Omental fat pad (tissue), 4 donors: ENCODE results near the gene CASZ1. TPM values are rescaled to one million over a fixed set of nuclear protein-coding genes. Genes with fewer than 3 reads are reported as not detected.

Source experiments
- ATAC-seq: fragments of 150-250 bp; one replicate; pipeline ENCODE4 v1.9.1; 2016; ENCODE audit warnings: mild to moderate bottlenecking, moderate library complexity; ENCODE audit not compliant: low FRiP score
- DNase-seq: peaks from one replicate; pipeline ENCODE4 v3.0.0-alpha.2; 2019; ENCODE audit warnings: low spot score
- CTCF ChIP-seq, 3 donors: fragments of 450-650 bp; IDR thresholded peaks; one replicate each; pipeline ENCODE4 v1.5.1; 2016 to 2017; ENCODE audit warnings: antibody characterized with exemption in 3 of 3, mild to moderate bottlenecking in 3 of 3, moderate library complexity in 2 of 3
- total RNA-seq, 4 donors: library from RNA; depleted of rRNA; stranded (reverse); fragments of >200 nt; gene quantifications; one replicate each; pipeline ENCODE4 v1.1.0, GENCODE V29; 2016

The CASZ1 gene
- total RNA-seq, 4 donors from 2014 or later, result 2.5 to 7.9 (median 6.0) TPM

GRCh38 chr1:10604966-10605365, 191.5 kb downstream of the CASZ1 start:
- DNase-seq (no peak), ATAC-seq (no peak)
- TF ChIP-seq CTCF (IDR thresholded peaks at IDR 0.05), result no peak

- ATAC-seq, result no peak
- no peak for DNase-seq
- TF ChIP-seq CTCF (IDR thresholded peaks at IDR 0.05), result no peak
Measured at GRCh38 chr1:10602936-10603335, 193.5 kb downstream of the CASZ1 start.

GRCh38 chr1:10601342-10602070, 194.9 kb downstream of the CASZ1 start:
- DNase-seq (no peak), ATAC-seq (no peak)
- TF ChIP-seq CTCF (IDR thresholded peaks at IDR 0.05), result no peak

- ATAC-seq, result peak; percentile 76
- no peak for TF ChIP-seq CTCF (IDR thresholded peaks at IDR 0.05)
- no peak for DNase-seq
Measured at GRCh38 chr1:10599194-10599861, 197.1 kb downstream of the CASZ1 start.

GRCh38 chr1:10598389-10598702, 198.1 kb downstream of the CASZ1 start:
- ATAC-seq (no peak), DNase-seq (no peak)
- TF ChIP-seq CTCF (IDR thresholded peaks at IDR 0.05), result no peak

- ATAC-seq, result no peak
- no peak for DNase-seq
- no peak for TF ChIP-seq CTCF (IDR thresholded peaks at IDR 0.05)
Measured at GRCh38 chr1:10597492-10598388, 198.7 kb downstream of the CASZ1 start.
